GM20431 (cell line): ENCODE measurements around the gene METAP1.
"Not testable (repeated sequence)": the region's sequence is repeated elsewhere in the genome, so short reads cannot be mapped to it uniquely, and the experiment has no call there.

Experiments used
- in situ Hi-C: fragments of 300-500 bp; cut with MseI, MboI; formaldehyde crosslinking; loops from one replicate; pipeline ENCODE4 v1.15.0; 2020; ENCODE audit warnings: low sequenced_read_pairs; ENCODE audit not compliant: unreplicated experiment

The METAP1 gene

DNA sequence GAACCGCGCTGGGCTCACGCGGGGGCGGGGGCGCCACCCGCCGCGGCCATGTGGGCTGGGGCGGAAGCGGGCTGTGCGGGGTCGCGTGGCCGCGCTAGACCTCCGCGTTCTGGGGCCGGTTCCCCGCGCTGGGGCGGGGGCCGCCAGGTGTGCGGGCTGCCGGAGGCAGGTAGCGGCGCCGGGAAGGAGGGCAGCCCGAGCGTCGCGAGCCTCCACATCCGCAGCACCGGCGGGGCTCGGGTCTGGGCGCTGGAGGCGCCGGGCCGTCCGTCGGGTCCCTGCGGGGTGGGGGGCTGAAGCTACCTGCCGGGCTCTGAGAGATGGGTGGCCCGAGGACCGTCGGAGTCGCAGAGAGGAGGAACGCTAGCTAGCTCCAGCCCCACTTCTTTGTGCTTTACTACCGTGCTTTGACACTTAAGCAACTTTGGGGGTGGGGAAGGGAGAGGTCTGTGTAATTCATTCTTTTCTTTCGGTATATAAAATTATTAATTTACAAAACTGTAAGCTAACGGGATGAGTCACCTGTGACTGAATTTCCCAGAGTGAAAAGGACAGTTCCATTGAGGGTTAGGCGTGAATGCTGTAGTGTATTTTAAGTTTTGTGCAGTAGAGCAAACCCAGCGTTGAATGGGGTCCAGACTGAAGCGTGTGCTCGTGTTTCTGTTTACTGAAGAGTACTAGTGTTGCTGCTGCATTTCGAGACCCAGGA lies 689 bp downstream of the METAP1 start:
- in situ Hi-C loops = no loop called here

DNA sequence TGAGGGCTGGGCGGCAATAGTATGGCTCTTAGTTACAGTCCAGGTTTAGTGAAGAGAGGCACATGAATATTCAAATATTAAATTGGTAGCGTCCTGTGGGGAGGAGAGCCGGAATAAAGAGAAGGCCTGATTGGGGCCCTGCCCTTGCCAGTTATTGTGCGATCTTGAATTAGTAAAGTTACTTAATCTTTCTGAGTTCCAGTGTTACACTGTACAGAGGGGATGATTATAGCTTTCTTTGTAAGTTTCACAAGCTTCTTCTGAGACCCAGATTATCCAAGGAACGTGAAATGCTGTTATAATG lies 1.2 kb downstream of the METAP1 start:
- in situ Hi-C loops = no loop called here

DNA sequence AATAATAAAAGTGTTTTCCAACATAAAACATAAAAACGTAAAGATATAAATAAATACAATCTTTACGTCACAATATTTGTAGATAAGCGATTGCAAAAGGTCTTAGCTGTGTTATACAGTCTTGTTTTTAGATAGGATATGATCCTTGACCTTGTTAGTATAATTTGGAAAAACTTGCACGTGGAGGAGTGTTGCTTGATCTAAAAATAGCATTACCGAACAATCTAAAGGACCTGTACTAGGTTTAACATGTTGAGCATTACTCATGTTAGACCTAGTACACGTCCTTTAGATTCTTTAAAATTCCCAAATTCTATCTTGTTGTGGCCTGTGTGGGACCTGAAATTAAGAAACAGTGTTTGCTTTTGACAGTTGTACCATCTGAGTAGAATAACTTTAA lies 1.6 kb downstream of the METAP1 start:
- in situ Hi-C loops = no loop called here

DNA sequence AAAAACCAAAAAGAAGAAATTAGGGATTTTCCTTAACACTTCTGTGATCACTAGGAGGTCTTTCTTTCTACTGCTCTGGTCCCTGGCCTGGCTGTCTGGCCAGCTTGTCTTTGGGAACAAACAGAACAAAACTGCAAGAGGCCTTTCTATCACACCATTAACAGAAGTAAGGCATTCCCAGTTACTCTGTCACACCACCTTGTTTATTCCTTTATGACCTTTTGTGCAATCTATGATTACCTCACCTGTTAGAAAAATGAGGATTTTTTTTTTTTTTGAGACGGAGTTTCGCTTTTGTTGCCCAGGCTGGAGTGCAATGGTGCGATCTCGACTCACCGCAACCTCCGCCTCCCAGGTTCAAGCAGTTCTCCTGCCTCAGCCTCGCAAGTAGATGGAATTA lies 3.0 kb downstream of the METAP1 start:
- in situ Hi-C loops = no loop called here

DNA sequence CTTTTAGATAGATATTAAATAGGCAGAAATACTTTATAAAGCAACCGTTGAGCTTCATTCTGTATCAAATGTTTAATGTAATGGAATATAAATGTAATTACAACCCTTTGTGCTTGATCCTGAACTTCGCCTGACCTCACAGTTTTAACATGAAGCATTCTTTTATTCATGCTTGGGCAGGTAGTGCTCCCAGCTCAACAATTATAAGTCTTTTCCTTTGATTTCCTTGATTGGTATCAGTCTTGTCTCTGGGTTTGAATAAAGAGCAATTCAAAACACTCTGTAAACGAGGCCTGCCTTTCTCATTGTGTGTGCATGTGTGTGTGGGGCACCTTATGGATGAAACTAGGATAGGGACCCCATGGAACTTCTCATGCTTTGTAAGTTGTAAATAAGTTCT lies 6.8 kb downstream of the METAP1 start:
- in situ Hi-C loops = no loop called here

DNA sequence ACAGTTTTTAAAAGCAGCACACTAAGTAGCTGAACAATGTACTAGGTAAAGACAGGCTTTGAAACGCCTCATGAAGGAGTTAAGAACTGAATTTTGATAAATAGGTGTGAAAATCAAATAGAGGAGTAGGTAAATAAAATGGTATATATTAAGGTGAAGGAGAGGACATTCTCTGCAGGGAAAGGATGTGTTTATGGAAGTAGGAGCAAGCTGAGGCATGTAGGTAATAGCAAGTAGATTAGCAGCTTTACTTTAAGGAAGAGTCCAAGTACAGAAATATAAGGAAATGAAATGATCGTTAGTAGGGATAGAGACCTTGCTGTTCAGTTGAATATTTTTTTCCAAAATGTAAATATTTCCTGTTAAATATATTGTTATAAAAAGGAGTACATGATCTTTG lies 12.5 kb downstream of the METAP1 start:
- in situ Hi-C loops = no loop called here

DNA sequence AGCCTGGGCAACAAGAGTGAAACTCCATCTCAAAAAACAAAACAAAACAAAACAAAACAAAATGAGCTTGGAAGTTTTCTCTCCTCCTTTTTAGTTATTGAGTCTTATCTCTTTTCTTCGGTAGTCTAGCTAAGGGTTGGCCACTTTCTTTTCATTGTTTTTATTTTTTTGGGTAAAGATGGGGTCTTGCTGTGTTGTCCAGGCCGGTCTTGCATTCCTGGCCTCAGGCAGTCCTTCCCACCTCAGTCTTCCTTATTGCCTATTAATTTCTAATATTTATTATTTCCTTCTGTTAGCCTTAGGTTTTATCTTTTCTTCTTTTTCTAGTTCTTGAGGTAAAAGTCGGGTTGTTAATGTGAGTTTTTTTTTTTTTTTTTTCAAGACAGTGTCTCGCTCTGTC lies 16.4 kb downstream of the METAP1 start:
- in situ Hi-C loops = no loop called here

DNA sequence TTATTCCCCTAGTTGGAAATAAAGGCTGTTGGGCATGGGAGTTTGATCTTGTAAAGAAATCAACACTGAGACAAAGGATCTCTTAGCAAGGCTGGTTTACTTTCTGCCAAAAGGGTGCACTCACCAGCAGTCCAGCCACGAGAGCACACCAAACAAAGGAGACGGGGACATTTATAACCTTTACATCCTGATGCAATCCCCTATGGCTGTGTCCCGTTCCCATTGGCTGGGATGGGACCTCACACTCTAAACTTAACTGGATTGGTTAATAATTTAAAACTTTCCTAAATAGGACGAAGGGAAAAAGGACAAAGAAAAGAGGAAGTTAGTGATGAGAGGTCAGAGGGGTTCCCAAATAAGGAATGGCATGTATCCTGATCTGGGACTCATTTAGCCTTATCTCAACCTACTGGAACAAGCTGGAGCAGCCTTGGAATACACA lies 17.9 kb downstream of the METAP1 start:
- in situ Hi-C loops = no loop called here

DNA sequence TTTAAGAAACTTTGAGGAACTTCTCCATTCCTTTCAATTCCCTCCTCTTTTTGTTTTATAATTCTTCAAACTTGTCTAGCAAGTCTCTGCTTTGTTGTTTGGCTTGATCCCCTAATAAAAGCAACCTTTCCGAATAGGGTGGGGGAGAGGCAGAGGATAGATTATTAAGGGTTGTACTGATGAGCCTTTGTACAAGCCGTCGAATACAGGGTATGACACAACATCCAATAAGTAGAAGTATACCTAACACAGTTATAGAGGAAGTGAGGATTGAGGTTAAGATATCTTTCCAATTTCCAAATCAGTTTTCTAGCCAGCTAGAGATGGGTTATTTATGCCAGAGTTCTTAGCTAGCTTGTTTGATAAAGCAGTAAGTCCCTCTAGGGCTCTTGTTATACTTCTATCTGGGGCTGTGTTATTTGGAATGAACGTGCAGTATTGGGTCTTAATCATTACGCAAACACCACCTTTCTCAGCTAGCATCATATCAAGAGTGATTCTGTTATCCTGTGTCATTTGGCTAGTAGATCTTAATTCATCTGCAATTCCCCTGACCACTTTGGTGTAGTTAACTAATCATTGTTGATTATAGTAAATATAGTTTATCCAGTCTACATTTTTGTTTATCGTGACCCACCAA lies 18.5 kb downstream of the METAP1 start:
- in situ Hi-C loops = no loop called here

DNA sequence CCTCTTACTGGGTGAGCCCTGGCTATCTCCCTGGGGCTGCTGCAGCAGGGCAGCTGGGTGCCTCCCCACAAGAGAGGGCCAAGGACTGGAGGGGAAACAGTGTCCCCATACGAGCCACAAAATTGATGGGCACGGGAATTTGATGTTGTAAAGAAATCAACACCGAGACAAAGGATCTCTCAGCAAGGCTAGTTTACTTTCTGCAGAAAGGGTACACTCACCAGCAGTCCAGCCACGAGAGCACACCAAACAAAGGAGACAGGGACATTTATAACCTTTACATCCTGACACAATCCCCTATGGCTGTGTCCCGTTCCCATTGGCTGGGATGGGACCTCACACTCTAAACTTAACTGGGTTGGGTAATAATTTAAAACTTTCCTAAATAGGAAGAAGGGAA lies 25.9 kb downstream of the METAP1 start:
- in situ Hi-C loops = no loop called here

DNA sequence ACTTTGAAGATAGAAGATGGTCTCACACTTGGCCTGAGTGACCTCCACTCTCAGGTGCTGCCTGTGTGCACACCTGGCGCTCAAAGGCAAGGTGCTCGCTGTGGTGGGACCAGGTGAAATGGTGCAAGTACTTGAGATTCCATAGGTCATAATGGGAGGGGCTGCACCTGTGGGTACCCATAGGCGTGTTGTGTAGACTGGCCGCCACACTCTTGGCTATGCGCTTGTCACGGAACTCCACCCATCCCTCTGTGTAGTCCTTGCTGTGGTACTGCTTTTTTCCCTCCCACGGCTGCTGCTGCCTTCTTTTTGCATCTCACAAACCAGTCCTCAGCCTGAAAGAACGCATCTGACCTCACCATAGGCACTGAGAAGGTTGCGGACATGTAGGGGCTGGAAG lies 27.0 kb downstream of the METAP1 start:
- in situ Hi-C loops = no loop called here

DNA sequence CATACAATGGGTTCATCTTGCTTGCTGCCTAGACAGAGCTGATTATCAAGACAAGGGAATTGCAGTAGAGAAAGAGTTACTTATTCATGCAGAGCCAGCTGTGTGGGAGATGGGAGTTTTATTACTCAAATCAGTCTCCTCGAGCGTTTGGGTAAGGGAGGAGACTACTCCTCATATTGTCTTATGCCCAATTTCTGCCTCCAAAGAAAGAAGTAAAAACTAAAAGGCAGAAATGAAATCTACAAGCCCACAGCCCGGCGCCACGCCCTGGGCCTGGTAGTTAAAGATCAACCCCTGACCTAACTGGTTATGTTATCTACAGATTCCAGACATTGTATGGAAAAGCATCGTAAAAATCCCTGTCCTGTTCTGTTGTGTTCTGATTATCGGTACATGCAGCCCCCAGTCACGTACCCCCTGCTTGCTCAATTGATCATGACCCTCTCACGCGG lies 28.3 kb downstream of the METAP1 start:
- in situ Hi-C loops = not testable (repeated sequence)

DNA sequence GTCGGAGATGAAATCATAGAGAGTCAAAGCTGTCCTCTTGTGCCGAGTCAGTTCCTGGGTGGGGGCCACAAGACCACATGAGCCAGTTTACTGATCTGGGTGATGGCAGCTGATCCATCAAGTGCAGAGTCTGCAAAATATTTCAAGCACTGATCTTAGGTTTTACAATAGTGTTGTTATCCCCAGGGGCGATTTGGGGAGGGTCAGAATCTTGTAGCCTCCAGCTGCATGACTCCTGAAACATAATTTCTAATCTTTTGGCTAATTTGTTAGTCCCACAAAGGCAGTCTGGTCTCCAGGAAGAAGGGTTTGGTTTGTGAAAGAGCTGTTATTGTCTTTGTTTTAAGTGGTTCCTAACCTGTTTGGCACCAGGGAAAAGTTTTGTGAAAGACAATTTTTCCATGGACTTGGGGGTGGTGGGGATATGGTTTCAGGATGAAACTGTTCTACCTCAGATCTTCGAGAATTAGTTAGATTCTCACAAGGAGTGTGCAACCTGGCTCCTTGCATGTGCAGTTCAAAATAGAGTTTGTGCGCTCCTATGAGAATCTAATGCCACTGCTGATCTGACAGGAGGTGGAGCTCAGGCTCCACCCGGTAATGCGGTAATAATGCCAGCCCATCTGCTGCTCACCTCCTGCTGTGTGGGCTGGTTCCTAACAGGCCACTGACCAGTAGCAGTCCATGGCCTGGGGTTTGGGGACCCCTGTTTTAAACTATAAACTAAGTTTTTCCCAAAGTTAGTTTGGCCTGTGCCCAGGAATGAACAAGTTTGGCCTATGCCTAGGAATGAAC lies 29.2 kb downstream of the METAP1 start:
- in situ Hi-C loops = no loop called here

DNA sequence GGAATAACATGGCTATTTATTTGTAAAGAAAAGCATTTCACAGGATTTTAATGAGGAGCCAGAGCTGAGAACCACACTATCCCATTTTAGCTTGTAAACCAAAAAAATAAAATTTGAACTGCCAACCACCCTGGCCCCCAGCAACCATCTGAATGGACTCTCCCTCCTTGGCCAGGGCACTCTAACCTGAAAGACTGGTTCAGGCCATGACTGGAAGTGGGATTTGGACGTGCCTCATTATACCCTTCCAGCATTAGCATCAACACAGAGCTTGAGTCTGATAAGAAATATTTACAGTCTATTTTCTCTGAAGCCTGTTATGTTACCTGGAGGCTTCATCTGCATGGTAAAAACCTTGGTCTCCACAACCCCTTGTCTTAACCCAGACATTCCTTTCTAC lies 30.0 kb downstream of the METAP1 start:
- in situ Hi-C loops = no loop called here

DNA sequence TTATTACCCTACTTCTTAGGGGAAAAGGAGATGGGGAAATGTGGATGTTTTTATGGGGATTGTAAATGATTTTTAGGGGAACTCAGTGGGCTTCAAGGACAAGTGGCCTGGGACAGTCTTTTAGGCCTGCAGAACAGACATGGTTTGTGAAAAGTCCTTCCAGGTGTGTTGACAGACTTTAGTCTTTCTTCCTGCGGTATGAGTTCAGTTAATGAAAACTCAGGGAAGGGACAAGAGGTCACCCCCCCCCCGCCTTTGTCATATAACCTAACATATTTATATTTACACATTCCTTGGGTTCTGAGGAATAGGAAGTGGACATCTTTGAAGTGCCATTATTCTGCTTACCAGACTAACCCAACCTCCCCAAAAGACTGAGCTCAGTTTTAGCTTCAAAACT lies 31.8 kb downstream of the METAP1 start:
- in situ Hi-C loops = no loop called here

DNA sequence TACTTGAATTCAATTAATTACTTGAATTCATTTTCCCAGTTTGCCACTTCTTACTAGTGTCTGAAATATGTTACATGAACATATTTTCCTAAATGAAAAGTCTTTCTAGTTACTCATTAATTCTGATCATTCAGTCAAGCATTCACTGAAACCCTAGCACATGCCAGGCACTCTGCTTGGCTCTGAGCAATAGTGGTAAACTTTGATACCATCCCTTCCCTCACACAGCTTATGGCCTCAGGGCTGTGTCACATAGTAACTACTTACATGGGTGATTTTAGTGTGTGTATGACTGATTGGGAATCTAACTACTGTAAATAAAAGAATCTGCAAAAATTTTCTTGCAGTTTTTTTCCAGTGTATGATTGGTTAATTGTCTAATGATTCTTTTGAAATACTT lies 32.7 kb downstream of the METAP1 start:
- in situ Hi-C loops = no loop called here

DNA sequence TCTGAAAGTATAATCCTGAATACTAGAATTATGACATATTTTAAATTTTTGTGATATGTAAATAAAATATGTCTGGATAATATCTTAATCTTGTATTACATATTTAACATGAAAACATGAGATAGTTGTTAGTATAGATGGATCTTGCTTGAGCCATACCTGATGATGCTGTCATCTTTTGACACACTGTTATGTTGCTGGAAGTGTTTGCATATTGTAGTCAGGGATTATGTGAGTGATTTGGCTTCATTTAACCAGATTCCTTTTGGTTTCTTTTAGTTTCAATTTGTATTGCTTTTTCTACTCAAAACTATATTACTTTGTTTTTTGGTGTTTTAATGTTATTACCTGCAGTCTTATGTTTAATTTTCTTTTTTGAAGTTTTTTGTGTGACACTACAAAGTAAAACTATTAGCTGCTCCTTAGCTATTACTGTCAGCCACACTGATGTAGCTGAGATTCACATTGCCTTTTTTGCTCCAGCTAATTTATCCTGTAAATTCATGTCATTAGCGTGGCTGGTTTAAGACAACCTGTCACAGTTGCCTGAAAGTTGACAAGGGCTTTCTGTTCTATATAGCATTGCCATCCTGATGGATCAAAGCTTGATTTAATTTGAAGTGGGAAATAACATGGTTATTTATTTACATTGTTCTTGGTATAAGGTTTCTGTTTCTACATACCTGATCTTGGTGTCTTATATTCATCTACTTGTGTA lies 33.7 kb downstream of the METAP1 start:
- in situ Hi-C loops = no loop called here

DNA sequence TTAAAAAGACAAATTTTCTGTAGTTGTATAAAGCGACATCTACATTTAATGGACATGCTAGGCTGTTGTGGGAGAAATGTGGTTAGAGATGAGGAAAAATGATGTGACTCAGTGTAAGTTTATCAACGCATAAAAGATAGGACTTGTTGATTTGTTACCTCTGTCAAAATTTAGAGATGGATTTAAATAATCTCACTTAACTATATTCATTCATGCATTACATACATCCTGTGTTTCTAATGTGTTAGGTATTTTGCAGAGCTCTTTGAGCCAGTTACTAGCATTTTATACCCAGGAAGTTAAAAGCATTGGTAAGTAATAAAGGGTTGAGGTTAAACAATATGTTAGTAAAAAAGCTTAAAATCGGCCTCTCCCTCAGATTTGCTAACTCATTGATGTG lies 34.3 kb downstream of the METAP1 start:
- in situ Hi-C loops = no loop called here

DNA sequence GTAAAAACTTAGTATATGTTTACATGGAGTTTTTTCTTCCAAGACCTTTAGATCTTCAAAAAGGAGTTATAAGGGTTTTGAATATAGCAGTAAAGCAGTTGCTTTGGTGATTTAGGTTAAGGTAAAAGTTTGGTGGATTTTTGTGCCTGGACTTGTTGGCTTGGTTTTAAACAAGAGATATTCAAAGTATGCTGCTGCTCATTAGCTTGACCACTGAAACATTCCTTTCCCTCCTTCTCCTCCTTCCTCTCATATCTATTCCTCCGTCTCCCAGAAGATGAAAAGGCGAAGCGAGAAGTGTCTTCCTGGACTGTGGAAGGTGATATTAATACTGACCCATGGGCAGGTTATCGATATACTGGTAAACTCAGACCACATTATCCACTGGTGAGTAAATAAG lies 38.4 kb downstream of the METAP1 start:
- in situ Hi-C loops = no loop called here

DNA sequence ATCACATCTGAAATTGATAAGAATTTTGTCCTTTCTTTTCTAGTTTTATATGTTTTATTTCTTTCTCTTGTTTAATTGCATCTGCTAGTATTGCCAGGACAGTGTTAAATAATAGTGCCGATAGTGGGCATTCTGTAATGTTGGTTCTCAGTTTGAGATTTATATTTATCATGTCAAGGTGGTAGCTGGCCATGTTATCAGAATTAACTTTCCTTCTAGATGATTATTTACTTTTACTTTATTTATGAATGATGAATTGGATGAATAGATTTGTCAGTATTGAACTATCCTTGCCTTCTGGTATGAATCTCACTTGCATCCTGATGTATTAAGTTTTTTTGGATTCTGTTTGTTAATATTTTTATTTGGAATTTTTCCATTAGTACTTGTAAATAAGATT lies 42.7 kb downstream of the METAP1 start:
- in situ Hi-C loops = no loop called here

DNA sequence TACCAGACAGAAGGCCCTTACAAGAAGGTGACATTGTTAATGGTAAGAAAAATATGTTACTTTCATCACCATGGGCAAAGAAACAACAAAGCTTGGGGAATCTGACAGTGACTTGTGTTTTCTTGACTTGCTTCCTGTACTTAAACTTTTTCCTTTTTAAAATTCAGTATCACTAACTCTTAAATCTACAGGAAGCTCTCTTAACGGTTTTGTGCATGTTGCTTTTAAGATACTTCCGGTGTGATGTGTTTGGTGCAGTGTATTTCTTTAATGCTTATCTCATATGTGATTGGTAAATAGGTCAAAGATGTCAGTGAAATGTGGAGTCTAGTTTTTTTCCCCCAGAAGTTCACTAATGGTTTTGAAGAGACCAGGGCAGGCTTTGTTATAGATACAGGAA lies 47.8 kb downstream of the METAP1 start:
- in situ Hi-C loops = no loop called here
